Small intestine (tissue), 7 donors: ENCODE results near the gene COL13A1. TPM values are rescaled to one million over a fixed set of nuclear protein-coding genes. Genes with fewer than 3 reads are reported as not detected.

ENCODE experiments used
- DNase-seq, 2 donors: peaks; one replicate each; pipeline versions ENCODE4 v3.0.0 to v3.0.0-alpha.2; 2013
- FAIRE-seq: peaks from 2 replicates; lab custom pipeline; 2012; peaks lifted over from hg19 to GRCh38; lab: Jason Lieb, UNC
- H3K27ac ChIP-seq, 3 donors: one replicate each; pipeline ENCODE4 v1.5.1; 2013; ENCODE audit warnings: low read length in 2 of 3, mild to moderate bottlenecking in 2 of 3, control low read depth in 1 of 3, inconsistent platforms in 1 of 3, low read depth in 1 of 3, moderate library complexity in 1 of 3
- H3K27me3 ChIP-seq, 3 donors: one replicate each; pipeline ENCODE4 v1.6.1; 2013; ENCODE audit warnings: low read length in 3 of 3, inconsistent platforms in 1 of 3; ENCODE audit not compliant: control insufficient read depth in 3 of 3, insufficient read depth in 3 of 3
- H3K36me3 ChIP-seq, 3 donors: one replicate each; pipeline ENCODE4 v1.6.1; 2013; ENCODE audit warnings: low read length in 3 of 3, inconsistent platforms in 1 of 3, low read depth in 1 of 3, mild to moderate bottlenecking in 1 of 3, moderate library complexity in 1 of 3; ENCODE audit not compliant: control insufficient read depth in 3 of 3, insufficient read depth in 2 of 3
- H3K4me1 ChIP-seq, 3 donors: one replicate each; pipeline ENCODE4 v1.6.1; 2013; ENCODE audit warnings: low read length in 2 of 3, inconsistent platforms in 1 of 3, low read depth in 1 of 3, mild to moderate bottlenecking in 1 of 3, moderate library complexity in 1 of 3; ENCODE audit not compliant: control insufficient read depth in 3 of 3, insufficient read depth in 2 of 3
- H3K4me3 ChIP-seq, 3 donors: one replicate each; pipeline ENCODE4 v1.5.1; 2013; ENCODE audit warnings: low read length in 3 of 3, control low read depth in 1 of 3, inconsistent platforms in 1 of 3, low read depth in 1 of 3, mild to moderate bottlenecking in 1 of 3, moderate library complexity in 1 of 3
- H3K9me3 ChIP-seq, 2 donors: one replicate each; pipeline ENCODE4 v1.6.1; 2013; ENCODE audit warnings: low read depth in 1 of 2, low read length in 1 of 2; ENCODE audit not compliant: control insufficient read depth in 2 of 2, insufficient read depth in 1 of 2
- WGBS, 3 donors: extraction: QIAGEN DNeasy Blood & Tissue Kit; methylation state at CpG; one replicate each; pipeline ENCODE4 v1.1.7; 2013; 5-methylcytosine and 5-hydroxymethylcytosine counted together
- polyA plus RNA-seq, 4 donors: library from polyadenylated mRNA; stranded (reverse) in 3 of 4; unstranded in 1 of 4; fragments of 200-250 nt in 3 of 4; fragments of 120-200 nt in 1 of 4; gene quantifications; one replicate each; pipeline versions ENCODE4 v1.2.1 to v1.2.3, GENCODE V29; 2013
- donor health status: healthy with polysubstance abuse.
- donor health status: control.
- donor health status: control.
- donor health status: Bipolar disorder and iron deficiency.
- donor health status: healthy.

COL13A1 gene
- polyA plus RNA-seq, 4 donors: 0.45 to 6.6 (median 0.60) TPM

DNA sequence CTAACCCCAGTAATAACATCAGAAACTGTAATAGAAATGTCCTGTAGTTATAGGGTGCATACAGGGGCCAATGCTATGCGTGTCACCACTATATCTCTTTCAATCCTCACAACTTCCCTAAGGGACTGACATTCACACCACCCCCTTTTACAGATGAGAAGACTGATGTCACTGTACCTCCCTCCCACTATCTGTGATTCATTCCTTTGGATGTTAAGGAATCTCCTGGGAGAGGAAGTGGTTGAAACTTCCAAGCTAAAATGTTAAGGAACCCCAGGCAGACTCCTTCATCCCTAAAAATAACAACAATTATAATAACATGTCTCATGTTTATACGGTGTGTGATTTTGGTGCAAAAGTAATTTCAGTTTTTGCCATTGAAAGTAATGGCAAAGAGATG lies 5.4 kb downstream of the COL13A1 start:
- WGBS, 3 donors: 75 to 83% (median 79%) methylated on average over 2 of the region's 2 CpGs
- no peak for FAIRE-seq
- no peaks in the 10 kb centered on the region for H3K9me3 ChIP-seq

DNA sequence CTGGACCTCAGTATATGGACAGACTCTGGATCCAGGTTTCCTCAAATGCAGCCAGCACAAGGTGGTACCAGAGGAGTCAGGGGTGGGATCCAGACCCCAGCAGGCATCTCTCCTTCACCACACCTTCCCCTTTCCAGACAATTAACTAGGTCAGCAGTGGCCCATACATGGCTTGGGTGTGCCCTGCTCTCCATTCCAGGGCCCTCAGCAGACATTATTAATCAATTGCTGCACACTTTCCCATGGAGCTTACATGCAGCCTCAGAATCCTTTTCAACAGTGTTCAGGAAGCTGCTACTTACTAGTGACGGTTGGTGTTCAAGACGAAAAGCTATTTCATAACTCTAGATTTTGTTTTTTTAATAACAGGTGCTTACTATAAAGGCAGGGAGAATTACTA lies 6.0 kb downstream of the COL13A1 start:
- H3K4me3 ChIP-seq: no peak overlapping the region
- H3K27ac ChIP-seq: no peak overlapping the region
- H3K4me1 ChIP-seq: no peaks in the 10 kb centered on the region
- no peak for FAIRE-seq
- H3K9me3 ChIP-seq: no peaks in the 10 kb centered on the region
- peaks cover 0 to 16% (median 6%) of the 10 kb centered on the region in 3 donors for H3K27me3 ChIP-seq
- WGBS, 3 donors: 46 to 83% (median 76%) methylated on average over 2 of the region's 2 CpGs
- DNase-seq: no peak
- no peaks in the 10 kb centered on the region for H3K36me3 ChIP-seq

More for the DNA sequence above, 5.4 kb downstream of the COL13A1 start:
- Histone ChIP-seq H3K36me3 (no peaks in the 10 kb centered on the region), H3K4me1 (peaks cover 0 to 1% (median 0%) of the 10 kb centered on the region in 3 donors), H3K27me3 (peaks cover 5 to 21% (median 6%) of the 10 kb centered on the region in 3 donors), H3K4me3 (no peak overlapping the region), H3K27ac (no peak overlapping the region)
- DNase-seq: no peak

DNA sequence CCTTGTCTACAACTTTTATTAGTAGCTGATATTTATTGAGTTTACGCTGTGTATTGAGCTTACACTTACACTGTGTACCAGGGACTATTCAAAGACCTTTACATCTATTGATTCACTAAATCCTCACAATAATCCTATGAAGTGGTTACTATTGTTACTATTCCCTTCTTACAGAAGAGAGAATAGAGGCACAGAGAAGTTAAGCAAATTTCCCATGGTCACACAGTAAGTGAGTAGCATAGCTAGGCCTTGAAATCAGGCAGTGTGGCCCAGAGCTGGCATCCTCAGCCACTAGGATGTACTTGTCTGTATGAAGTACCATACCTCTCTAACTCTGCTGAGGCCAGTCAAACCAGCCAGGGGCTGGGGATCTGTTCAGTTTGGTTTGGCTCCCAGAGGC lies 7.6 kb downstream of the COL13A1 start:
- Histone ChIP-seq H3K27me3 (peaks cover 0 to 2% (median 0%) of the 10 kb centered on the region in 3 donors), H3K9me3 (no peaks in the 10 kb centered on the region), H3K4me1 (no peaks in the 10 kb centered on the region), H3K4me3 (no peak overlapping the region), H3K36me3 (no peaks in the 10 kb centered on the region), H3K27ac (no peak overlapping the region)
- DNase-seq (no peak), FAIRE-seq (no peak)
- WGBS, 3 donors: 60 to 96% (median 96%) methylated on average over 1 of the region's 1 CpG

DNA sequence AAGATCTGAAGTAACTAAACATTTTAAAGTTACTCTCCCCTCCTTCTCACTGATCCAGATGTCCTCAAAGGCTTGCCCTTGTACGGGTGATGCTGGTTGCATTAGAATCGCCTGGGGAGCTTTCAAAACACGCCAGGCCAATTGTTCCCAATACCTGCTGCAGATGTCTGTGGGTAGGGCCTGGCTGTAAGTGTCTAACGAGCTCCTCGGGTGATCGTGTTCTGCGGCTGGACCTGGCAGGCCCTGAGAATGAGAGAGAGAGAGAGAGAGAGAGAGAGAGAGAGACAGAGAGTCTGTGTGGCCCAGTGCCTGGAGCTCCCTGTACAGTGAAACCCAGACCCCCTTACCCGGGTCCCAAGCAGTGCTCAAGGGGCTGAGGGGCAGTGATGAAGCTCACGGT lies 8.4 kb downstream of the COL13A1 start:
- Histone ChIP-seq H3K4me3 (no peak overlapping the region), H3K27ac (no peak overlapping the region), H3K27me3 (peaks cover 0 to 2% (median 0%) of the 10 kb centered on the region in 3 donors), H3K9me3 (no peaks in the 10 kb centered on the region), H3K36me3 (no peaks in the 10 kb centered on the region), H3K4me1 (no peaks in the 10 kb centered on the region)
- DNase-seq: no peak
- 78 to 81% (median 81%) methylated on average over 9 of the region's 9 CpGs for WGBS, 3 donors
- FAIRE-seq: no peak

DNA sequence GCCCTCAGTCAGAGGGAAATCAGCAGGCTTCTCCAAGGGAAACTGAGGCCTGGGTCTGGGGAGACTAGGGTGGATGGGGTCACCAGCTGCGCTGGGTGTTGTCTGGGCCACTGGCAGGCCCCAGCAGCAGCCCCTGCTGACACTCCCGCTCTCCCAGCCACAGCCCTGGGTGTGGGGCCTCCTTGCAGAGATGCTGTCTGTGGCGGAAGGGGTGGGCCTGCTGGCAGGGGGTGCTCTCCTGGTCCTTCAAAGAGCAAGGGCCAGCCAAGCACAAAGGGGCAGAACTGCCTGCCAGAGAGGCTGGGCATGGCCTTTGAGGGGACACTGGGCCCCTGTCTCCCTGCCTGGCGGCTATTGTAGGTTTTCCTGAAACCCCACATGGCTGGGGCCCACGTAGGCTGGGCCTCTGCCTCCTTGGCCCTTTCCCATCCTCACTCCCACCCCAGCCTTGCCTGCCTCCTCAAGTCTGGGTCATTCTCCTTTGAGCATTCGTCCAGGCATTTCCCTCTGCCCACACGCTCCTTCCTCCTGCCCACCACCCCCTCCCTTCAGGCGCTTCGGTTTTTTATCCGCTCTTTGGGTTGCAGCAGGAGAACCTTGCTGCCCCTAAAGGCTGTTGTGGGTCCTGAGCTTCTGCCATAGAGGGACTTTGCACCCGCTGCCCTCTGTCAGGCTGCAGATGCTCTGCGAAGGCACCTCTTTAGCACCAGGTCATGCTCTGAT lies 9.1 kb downstream of the COL13A1 start:
- H3K27me3 ChIP-seq: no peaks in the 10 kb centered on the region
- no peak overlapping the region for H3K27ac ChIP-seq
- H3K4me3 ChIP-seq: no peak overlapping the region
- DNase-seq (no peak), FAIRE-seq (no peak)
- H3K36me3 ChIP-seq: no peaks in the 10 kb centered on the region
- H3K4me1 ChIP-seq: no peaks in the 10 kb centered on the region
- 86 to 90% (median 89%) methylated on average over 12 of the region's 12 CpGs for WGBS, 3 donors
- no peaks in the 10 kb centered on the region for H3K9me3 ChIP-seq

DNA sequence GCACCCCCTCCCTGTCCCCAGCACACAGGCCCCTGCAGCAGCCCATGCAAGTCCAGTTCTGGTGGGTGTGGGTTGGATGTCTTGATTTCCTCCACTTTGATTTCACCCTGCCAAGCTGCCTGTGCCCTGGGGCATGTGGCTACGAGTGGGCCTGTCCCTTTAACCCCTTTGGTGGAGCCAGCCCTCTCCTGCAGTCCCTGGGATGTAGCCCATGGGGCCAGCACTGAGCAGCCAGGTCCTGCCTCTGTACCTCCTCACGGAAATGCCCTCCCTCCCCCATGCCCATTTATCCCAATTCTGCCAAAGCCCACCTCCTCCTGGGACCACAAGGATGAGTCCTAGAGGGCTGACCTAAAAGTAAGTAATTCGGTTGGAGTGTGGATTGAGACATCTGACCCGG lies 11.9 kb downstream of the COL13A1 start:
- WGBS, 3 donors: 67 to 82% (median 79%) methylated on average over 4 of the region's 4 CpGs
- H3K9me3 ChIP-seq: peaks cover 0 to 5% of the 10 kb centered on the region in 2 donors
- no peak overlapping the region for H3K4me3 ChIP-seq
- H3K4me1 ChIP-seq: no peaks in the 10 kb centered on the region
- FAIRE-seq (no peak), DNase-seq (no peak)
- no peak overlapping the region for H3K27ac ChIP-seq
- H3K36me3 ChIP-seq: no peaks in the 10 kb centered on the region
- no peaks in the 10 kb centered on the region for H3K27me3 ChIP-seq

DNA sequence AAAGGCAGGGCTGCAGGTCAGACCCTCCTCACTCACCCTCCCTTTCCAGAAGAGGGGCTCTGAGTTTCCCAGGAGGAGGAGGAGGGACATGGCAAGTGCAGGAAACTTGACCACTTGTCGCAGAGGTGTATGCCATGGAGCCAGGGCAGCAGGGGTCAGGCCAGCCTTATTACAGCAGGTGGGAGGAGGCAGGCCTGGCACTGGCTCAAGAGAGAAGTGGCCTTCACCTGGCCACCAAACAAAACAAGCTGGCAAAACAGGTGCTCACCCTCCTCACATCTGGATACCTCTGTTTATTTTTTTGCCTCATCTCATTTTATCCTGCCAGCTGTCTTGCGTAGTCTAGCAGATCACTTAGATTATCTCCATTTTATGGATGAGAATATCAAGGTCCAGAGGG lies 12.5 kb downstream of the COL13A1 start:
- Histone ChIP-seq H3K27ac (no peak overlapping the region), H3K9me3 (peaks cover 0 to 7% of the 10 kb centered on the region in 2 donors), H3K4me3 (no peak overlapping the region), H3K36me3 (no peaks in the 10 kb centered on the region), H3K27me3 (no peaks in the 10 kb centered on the region), H3K4me1 (no peaks in the 10 kb centered on the region)
- FAIRE-seq (no peak), DNase-seq (no peak)
- 83 to 93% (median 85%) methylated on average over 2 of the region's 2 CpGs for WGBS, 3 donors

DNA sequence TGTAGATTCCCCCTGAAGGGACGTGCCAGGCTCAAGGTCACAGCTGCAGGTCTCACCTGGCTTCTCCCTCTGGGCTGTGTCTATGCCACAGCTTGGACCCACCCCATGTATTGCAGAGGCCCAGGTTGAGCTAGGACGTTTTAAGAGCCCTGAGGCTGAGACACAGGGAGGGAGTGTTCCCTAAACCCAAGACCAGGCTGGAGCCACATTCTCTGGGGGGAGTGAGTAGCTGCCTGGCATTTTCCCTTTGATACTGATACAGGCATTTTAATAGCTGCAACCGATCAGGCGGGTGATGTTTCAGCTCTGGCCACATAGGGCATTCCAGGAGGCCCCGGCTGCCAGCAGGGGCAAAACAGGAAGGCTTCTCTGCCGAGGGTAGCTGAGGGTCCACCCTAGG lies 13.4 kb downstream of the COL13A1 start:
- 64 to 79% (median 65%) methylated on average over 6 of the region's 6 CpGs for WGBS, 3 donors
- H3K4me1 ChIP-seq: no peaks in the 10 kb centered on the region
- peaks cover 0 to 4% (median 0%) of the 10 kb centered on the region in 3 donors for H3K27me3 ChIP-seq
- H3K4me3 ChIP-seq: no peak overlapping the region
- no peaks in the 10 kb centered on the region for H3K36me3 ChIP-seq
- no peak for FAIRE-seq
- no peak overlapping the region for H3K27ac ChIP-seq
- no peak for DNase-seq
- H3K9me3 ChIP-seq: peaks cover 0 to 7% of the 10 kb centered on the region in 2 donors
